Heart right ventricle (tissue), 16 donors: ENCODE results near the gene ERFL. TPM values are rescaled to one million over a fixed set of nuclear protein-coding genes. Genes with fewer than 3 reads are reported as not detected.

ENCODE experiments used
- ATAC-seq, 8 donors: fragments of 200-7000 bp; cut with Tn5 transposase; one replicate each; pipeline ENCODE4 v1.9.1; 2020; ENCODE audit warnings: mild to moderate bottlenecking in 8 of 8, moderate library complexity in 8 of 8, moderate number of reproducible peaks in 1 of 8
- DNase-seq, 2 donors: peaks; one replicate each; pipeline ENCODE4 v3.0.0-alpha.2; 2020
- H3K27ac ChIP-seq, 10 donors: fragments of 200-600 bp; sonication (generic) in 2 of 10; one replicate each; pipeline versions ENCODE4 v1.5.0 to v1.8.0; 2020 to 2022; ENCODE audit warnings: mild to moderate bottlenecking in 3 of 10
- H3K27me3 ChIP-seq, 7 donors: fragments of 200-600 bp; one replicate each; pipeline ENCODE4 v1.8.0; 2021 to 2022; ENCODE audit warnings: mild to moderate bottlenecking in 2 of 7
- H3K36me3 ChIP-seq, 9 donors: fragments of 200-600 bp; sonication (generic) in 1 of 9; one replicate each; pipeline versions ENCODE4 v1.5.0 to v1.8.0; 2020 to 2022; ENCODE audit warnings: mild to moderate bottlenecking in 2 of 9
- H3K4me1 ChIP-seq, 9 donors: fragments of 200-600 bp; sonication (generic) in 1 of 9; one replicate each; pipeline versions ENCODE4 v1.5.0 to v1.8.0; 2020 to 2022; ENCODE audit warnings: mild to moderate bottlenecking in 4 of 9
- H3K4me3 ChIP-seq, 10 donors: fragments of 200-600 bp; sonication (generic) in 2 of 10; one replicate each; pipeline versions ENCODE4 v1.5.0 to v1.8.0; 2020 to 2022; ENCODE audit warnings: mild to moderate bottlenecking in 7 of 10, moderate library complexity in 2 of 10
- H3K9me3 ChIP-seq, 11 donors: fragments of 200-600 bp in 10 of 11; sonication (generic) in 2 of 11; one replicate each; pipeline versions ENCODE4 v1.5.0 to v1.8.0; 2013 to 2022; ENCODE audit warnings: mild to moderate bottlenecking in 2 of 11, control low read depth in 1 of 11, moderate library complexity in 1 of 11
- CTCF ChIP-seq, 9 donors: fragments of 200-600 bp; sonication (generic) in 2 of 9; IDR thresholded peaks; one replicate each; pipeline versions ENCODE4 v1.5.0 to v1.8.0; 2021 to 2022; ENCODE audit warnings: antibody characterized with exemption in 9 of 9, mild to moderate bottlenecking in 5 of 9, moderate library complexity in 1 of 9
- WGBS, 2 donors: extraction: QIAGEN DNeasy Blood & Tissue Kit; methylation state at CpG; one replicate each; pipeline ENCODE4 v1.1.7; 2013; ENCODE audit warnings: inconsistent platforms in 1 of 2; 5-methylcytosine and 5-hydroxymethylcytosine counted together
- intact Hi-C, 10 donors: fragments of 100-400 bp; cut with DNase I; formaldehyde crosslinking; loops; one replicate each; pipeline versions ENCODE4 v1.11.1 to v1.14.2; 2022
- polyA plus RNA-seq, 2 donors: library from polyadenylated mRNA; stranded (reverse); fragments of 200-250 nt; gene quantifications; one replicate each; pipeline ENCODE4 v1.2.3, GENCODE V29; 2013
- total RNA-seq, 10 donors: library from RNA; stranded (reverse); fragmentation: NEBNext Ultra II Directional in 3 of 10; extraction: Animal tissue kit (Norgen Biotek cat#: 25700) in 3 of 10; gene quantifications; one replicate each; pipeline versions ENCODE4 v1.2.1 to v1.2.4, GENCODE V29; 2021 to 2023
- donor health status: Arrhythmogenic right ventricular cardiomyopathy.
- donor health status: ischemic (EF 13 %, LVEDD 7.1; RV severe dilation, severe dysfunction).
- donor health status: healthy with polysubstance abuse.
- donor health status: DM: no; HTN: yes; CAD: no.
- donor health status: DM: no; HTN: no; CAD: no.
- donor health status: ischemic (EF 25% LVEDD 6.9; RV normal size, moderate dysfunction).
- donor health status: ischemic (EF 25% LVEDD 5.7; RV mildly dilated, moderate dysfunction).
- donor health status: healthy.
- donor health status: DM: yes; HTN: yes; CAD: no.
- donor health status: Ischemic cardiomyopathy.
- donor health status: ischemic (EF 35%, LVEDD 5.7; RV mildly dilated, moderate dysfunction).
- donor health status: nonischemic (EF 11% LVEDD 7.7; RV severe dilation, severe dysfunction).
- donor health status: DM: yes; HTN: yes; CAD: no.
- donor health status: PGD.
- donor health status: ischemic (EF 29% LVEDD 5.4; RV normal size, mild dysfunction).
- donor health status: nonischemic (EF 23%, LVEDD 6.1; RV moderate dilation, normal function).

Gene ERFL
- total and polyA plus RNA-seq, 12 donors, result 0.04 to 0.22 (median 0.13) TPM; not detected in 7

- H3K4me1 ChIP-seq, result peaks cover 0 to 81% (median 60%) of the 10 kb centered on the region in 9 donors
- DNase-seq, result no peak
Observed at GRCh38 chr19:41868989-41869300, 59.3 kb downstream of the ERFL start.

GRCh38 chr19:41868120-41868988 is 59.9 kb downstream of the ERFL start:
- Histone ChIP-seq H3K27ac (peak overlapping the region in 1 of 10 donors; percentile 10), H3K4me1 (peaks cover 0 to 81% (median 57%) of the 10 kb centered on the region in 9 donors)
- WGBS, 2 donors, result 83 to 86% methylated on average over 10 of the region's 10 CpGs

More at GRCh38 chr19:41868989-41869300, 59.3 kb downstream of the ERFL start:
- intact Hi-C loops, result no loop called here
- Histone ChIP-seq H3K4me3 (no peak overlapping the region), H3K9me3 (no peaks in the 10 kb centered on the region), H3K27me3 (no peaks in the 10 kb centered on the region), H3K27ac (peak overlapping the region in 1 of 10 donors; percentile 10), H3K36me3 (peaks cover 0 to 86% (median 43%) of the 10 kb centered on the region in 9 donors)
- 82 to 88% methylated on average over 12 of the region's 12 CpGs for WGBS, 2 donors
- no peak for TF ChIP-seq CTCF (IDR thresholded peaks at IDR 0.05)
- ATAC-seq, result no peak

GRCh38 chr19:41866284-41866683 is 62.0 kb downstream of the ERFL start:
- Histone ChIP-seq H3K36me3 (peaks cover 0 to 100% (median 46%) of the 10 kb centered on the region in 9 donors), H3K4me1 (peaks cover 2 to 81% (median 56%) of the 10 kb centered on the region in 9 donors), H3K27ac (no peak overlapping the region), H3K9me3 (no peaks in the 10 kb centered on the region), H3K4me3 (no peak overlapping the region), H3K27me3 (no peaks in the 10 kb centered on the region)
- intact Hi-C loops, result no loop called here
- no peak for DNase-seq
- WGBS, 2 donors, result 90 to 93% methylated on average over 3 of the region's 3 CpGs
- no peak for ATAC-seq
- no peak for TF ChIP-seq CTCF (IDR thresholded peaks at IDR 0.05)

More at GRCh38 chr19:41868120-41868988, 59.9 kb downstream of the ERFL start:
- peaks cover 0 to 92% (median 49%) of the 10 kb centered on the region in 9 donors for H3K36me3 ChIP-seq
- no peak for DNase-seq
- no peaks in the 10 kb centered on the region for H3K9me3 ChIP-seq
- no peak for ATAC-seq
- no peak for TF ChIP-seq CTCF (IDR thresholded peaks at IDR 0.05)
- no peak overlapping the region for H3K4me3 ChIP-seq
- intact Hi-C loops, result no loop called here
- no peaks in the 10 kb centered on the region for H3K27me3 ChIP-seq

- Histone ChIP-seq H3K9me3 (no peaks in the 10 kb centered on the region), H3K4me1 (peaks cover 7 to 70% (median 48%) of the 10 kb centered on the region in 9 donors), H3K27me3 (no peaks in the 10 kb centered on the region), H3K27ac (no peak overlapping the region), H3K4me3 (no peak overlapping the region), H3K36me3 (peaks cover 0 to 87% (median 32%) of the 10 kb centered on the region in 9 donors)
- intact Hi-C loops, result loop anchor here in 3 of 10 donors (5.0 kb wide), 1 partner anchor 93 kb away; the partner anchor contains the start of gene RABAC1 (in 3 of the 3)
- no peak for ATAC-seq
- no peak for TF ChIP-seq CTCF (IDR thresholded peaks at IDR 0.05)
- DNase-seq, result no peak
- WGBS, 2 donors, result 88 to 91% methylated on average over 5 of the region's 5 CpGs
Observed at GRCh38 chr19:41864374-41864773, 63.9 kb downstream of the ERFL start.
